ENCODE data around the gene UBXN2A. TPM values are rescaled to one million over a fixed set of nuclear protein-coding genes. Genes with fewer than 3 reads are reported as not detected.

Gene UBXN2A
- total RNA-seq, 1 experiment from 2014 or later: 29.5 TPM

Other genes with a start within 250 kb of the UBXN2A start
- 5.9 and 6.0 TPM in 2 replicates for gene ATAD2B, start 13.3 kb upstream of the UBXN2A start, total RNA-seq (2014; rRNA removed; shearing (Covaris generic))
- gene MFSD2B, start 69.6 kb downstream of the UBXN2A start, total RNA-seq (2014; rRNA removed; shearing (Covaris generic)): 0.14 TPM in 1 of 2 replicates, not detected in the other
- gene WDCP, start 106.9 kb downstream of the UBXN2A start, total RNA-seq (2014; rRNA removed; shearing (Covaris generic)): 14.3 and 22.5 TPM in 2 replicates
- gene FKBP1B, start 109.3 kb downstream of the UBXN2A start, total RNA-seq (2014; rRNA removed; shearing (Covaris generic)): 52.0 and 55.7 TPM in 2 replicates
- 339 and 437 TPM in 2 replicates for gene SF3B6, start 135.9 kb downstream of the UBXN2A start, total RNA-seq (2014; rRNA removed; shearing (Covaris generic))
- gene TP53I3, start 144.4 kb downstream of the UBXN2A start, total RNA-seq (2014; rRNA removed; shearing (Covaris generic)): 47.6 and 66.0 TPM in 2 replicates
- gene PFN4, start 182.9 kb downstream of the UBXN2A start, total RNA-seq (2014; rRNA removed; shearing (Covaris generic)): not detected in 2 replicates
- 1.3 and 5.6 TPM in 2 replicates for gene FAM228B, start 183.0 kb downstream of the UBXN2A start, total RNA-seq (2014; rRNA removed; shearing (Covaris generic))
- 0.18 TPM in 1 of 2 replicates, not detected in the other for gene FAM228A, start 234.6 kb downstream of the UBXN2A start, total RNA-seq (2014; rRNA removed; shearing (Covaris generic))